PC-9 (cell line): ENCODE results near the gene RHBDD2. TPM values are rescaled to one million over a fixed set of nuclear protein-coding genes. Genes with fewer than 3 reads are reported as not detected.
"Not testable (repeated sequence)": the region's sequence is repeated elsewhere in the genome, so short reads cannot be mapped to it uniquely, and the experiment has no call there.

ENCODE experiments used
- BruUV-seq: library from RNA; stranded (reverse); fragments of 400-500 nt; replicated peaks from 2 replicates; lab custom pipeline; 2021; lab: Mats Ljungman, UMichigan
- CTCF ChIA-PET: fragments of 300-600 bp; sonication (Branson Sonifier 250); formaldehyde crosslinking; loops from one replicate; lab custom pipeline; 2022; ENCODE audit warnings: antibody characterized with exemption; lab: Charles Lee
- POLR2A ChIA-PET: fragments of 300-600 bp; sonication (Branson Sonifier 250); formaldehyde crosslinking; loops from one replicate; lab custom pipeline; 2022; ENCODE audit warnings: antibody characterized with exemption; ENCODE audit not compliant: unreplicated experiment; lab: Charles Lee
- DNase-seq, 2 experiments: peaks; one replicate each; pipeline versions ENCODE4 v3.0.0 to v3.0.0-alpha.2; 2015 to 2022; ENCODE audit warnings: mixed read lengths in 1 of 2
- H2AFZ ChIP-seq: fragments of 200-600 bp; sonication (generic); 2 replicates; pipeline ENCODE4 v1.8.1; 2017; ENCODE audit warnings: antibody characterized with exemption
- H3F3A ChIP-seq: fragments of 200-600 bp; sonication (generic); 2 replicates; pipeline ENCODE4 v1.8.1; 2017; ENCODE audit warnings: antibody characterized with exemption, mild to moderate bottlenecking, low read depth; ENCODE audit not compliant: insufficient read depth
- H3K27ac ChIP-seq: fragments of 200-600 bp; sonication (generic); 2 replicates; pipeline ENCODE4 v1.6.1; 2016; ENCODE audit warnings: mixed run types
- H3K27me3 ChIP-seq: fragments of 200-600 bp; sonication (generic); 2 replicates; pipeline ENCODE4 v1.6.1; 2016; ENCODE audit warnings: low read depth, mixed run types; ENCODE audit not compliant: insufficient read depth
- H3K36me3 ChIP-seq: fragments of 200-600 bp; sonication (generic); 2 replicates; pipeline ENCODE4 v1.6.1; 2016; ENCODE audit warnings: low read depth, mixed run types
- H3K4me1 ChIP-seq: fragments of 200-600 bp; sonication (generic); replicated peaks from 2 replicates; pipeline ENCODE4 v1.6.1; 2016; ENCODE audit warnings: mixed run types; ENCODE audit not compliant: insufficient read depth
- H3K4me2 ChIP-seq: fragments of 200-600 bp; sonication (generic); 2 replicates; pipeline ENCODE4 v1.6.1; 2017; ENCODE audit warnings: mixed run types
- H3K4me3 ChIP-seq: fragments of 200-600 bp; sonication (generic); 2 replicates; pipeline ENCODE4 v1.6.1; 2016; ENCODE audit warnings: mixed run types
- H3K79me2 ChIP-seq: fragments of 200-600 bp; sonication (generic); 2 replicates; pipeline ENCODE4 v1.6.1; 2017; ENCODE audit warnings: low read depth, mixed run types
- H3K9me2 ChIP-seq: fragments of 200-600 bp; sonication (generic); 2 replicates; pipeline ENCODE4 v1.8.1; 2017; ENCODE audit warnings: mild to moderate bottlenecking; ENCODE audit not compliant: insufficient read depth
- H3K9me3 ChIP-seq: fragments of 200-600 bp; sonication (generic); 2 replicates; pipeline ENCODE4 v1.8.1; 2016; ENCODE audit warnings: low read depth; ENCODE audit not compliant: insufficient read depth
- H4K20me1 ChIP-seq: fragments of 200-600 bp; sonication (generic); 2 replicates; pipeline ENCODE4 v1.8.1; 2017; ENCODE audit not compliant: insufficient read depth
- CTCF ChIP-seq: fragments of 200-600 bp; sonication (generic); conservative IDR thresholded peaks from 2 replicates; pipeline ENCODE4 v1.6.1; 2017; ENCODE audit warnings: mixed run types, antibody characterized with exemption, mild to moderate bottlenecking, moderate library complexity
- EZH2 ChIP-seq: fragments of 200-600 bp; sonication (generic); IDR thresholded peaks from 2 replicates; pipeline ENCODE4 v1.8.0; 2017; ENCODE audit warnings: antibody characterized with exemption, low read depth
- intact Hi-C: fragments of 100-400 bp; cut with micrococcal nuclease; formaldehyde crosslinking; loops from one replicate; pipeline ENCODE4 v1.10.0; 2022; ENCODE audit not compliant: unreplicated experiment
- total RNA-seq: library from RNA; stranded (reverse); gene quantifications from 2 replicates; pipeline ENCODE4 v1.2.3, GENCODE V29; 2021

The RHBDD2 gene
- total RNA-seq, 1 experiment from 2014 or later: 71.7 TPM

GRCh38 chr7:75869776-75870379, 9.0 kb upstream of the RHBDD2 start:
- peak in 1 of 2 experiments; percentile 61 for DNase-seq
- TF ChIP-seq EZH2: no peak
- TF ChIP-seq CTCF: no peak
- no TSS peak for BruUV-seq
- POLR2A ChIA-PET: interaction anchor here (0.7 kb wide), 1 partner anchor 482 kb away, joined by 3 read pairs; no protein-coding TSS in a partner anchor
- intact Hi-C loops: loop anchor here (5.0 kb wide), 1 partner anchor 122 kb away; the partner anchor contains the start of gene TMEM120A
- H3K27me3 ChIP-seq: no peaks in the 10 kb centered on the region
- peaks cover 4% of the 10 kb centered on the region; the same call in 1 of the 2 replicates for H3F3A ChIP-seq
- no peaks in the 10 kb centered on the region for H3K36me3 ChIP-seq
- no peak overlapping the region for H3K4me3 ChIP-seq
- H3K79me2 ChIP-seq: no peaks in the 10 kb centered on the region
- H3K9me2 ChIP-seq: no peaks in the 10 kb centered on the region
- H3K4me2 ChIP-seq: no peak overlapping the region
- H3K4me1 ChIP-seq: peaks cover 13% of the 10 kb centered on the region
- CTCF ChIA-PET: no interaction called here
- no peaks in the 10 kb centered on the region for H4K20me1 ChIP-seq
- H3K27ac ChIP-seq: no peak overlapping the region
- H3K9me3 ChIP-seq: no peaks in the 10 kb centered on the region
- H2AFZ ChIP-seq: no peak overlapping the region

- Histone ChIP-seq H3K36me3 (no peaks in the 10 kb centered on the region), H3F3A (peaks cover 4% of the 10 kb centered on the region; the same call in 1 of the 2 replicates), H3K27me3 (no peaks in the 10 kb centered on the region), H3K4me3 (no peak overlapping the region), H2AFZ (no peak overlapping the region), H4K20me1 (no peaks in the 10 kb centered on the region), H3K4me2 (no peak overlapping the region), H3K79me2 (no peaks in the 10 kb centered on the region), H3K9me3 (no peaks in the 10 kb centered on the region), H3K9me2 (no peaks in the 10 kb centered on the region), H3K4me1 (peaks cover 13% of the 10 kb centered on the region), H3K27ac (no peak overlapping the region)
- intact Hi-C loops: no loop called here
- TF ChIP-seq EZH2 (no peak), CTCF (no peak)
- BruUV-seq: no TSS peak
- CTCF ChIA-PET: no interaction called here
- POLR2A ChIA-PET: interaction anchor here (0.6 kb wide), 1 partner anchor 477 kb away, joined by 15 read pairs; no protein-coding TSS in a partner anchor
- DNase-seq: no peak
These were observed 8.2 kb upstream of the RHBDD2 start for GRCh38 chr7:75870557-75871161.

GRCh38 chr7:75872073-75872782, 6.6 kb upstream of the RHBDD2 start:
- peaks cover 7% of the 10 kb centered on the region for H3K4me1 ChIP-seq
- H4K20me1 ChIP-seq: no peaks in the 10 kb centered on the region
- ChIA-PET POLR2A (interaction anchor here (0.9 kb wide), 1 partner anchor 175 kb away, joined by 5 read pairs; the partner anchor contains the start of gene STYXL1), CTCF (no interaction called here)
- intact Hi-C loops: no loop called here
- H3K4me3 ChIP-seq: no peak overlapping the region
- no peak for DNase-seq
- no peaks in the 10 kb centered on the region for H3K79me2 ChIP-seq
- no peak overlapping the region for H3K4me2 ChIP-seq
- no peak overlapping the region for H2AFZ ChIP-seq
- peaks cover 4% of the 10 kb centered on the region; the same call in 1 of the 2 replicates for H3F3A ChIP-seq
- no peaks in the 10 kb centered on the region for H3K27me3 ChIP-seq
- no peak for TF ChIP-seq CTCF
- TF ChIP-seq EZH2: no peak
- no peaks in the 10 kb centered on the region for H3K36me3 ChIP-seq
- H3K9me2 ChIP-seq: no peaks in the 10 kb centered on the region
- H3K27ac ChIP-seq: no peak overlapping the region
- no TSS peak for BruUV-seq
- no peaks in the 10 kb centered on the region for H3K9me3 ChIP-seq

GRCh38 chr7:75874180-75874579, 4.7 kb upstream of the RHBDD2 start:
- H2AFZ ChIP-seq, H3K27ac ChIP-seq, H3K4me3 ChIP-seq, H3K79me2 ChIP-seq, H3F3A ChIP-seq, BruUV-seq, H3K27me3 ChIP-seq, H3K4me2 ChIP-seq, H3K36me3 ChIP-seq, DNase-seq, intact Hi-C loops, H3K9me3 ChIP-seq, POLR2A ChIA-PET, H3K9me2 ChIP-seq, H4K20me1 ChIP-seq: not testable (repeated sequence)
- H3K4me1 ChIP-seq: peaks cover 11% of the 10 kb centered on the region
- CTCF ChIA-PET: interaction anchor here (0.7 kb wide), 1 partner anchor 40 kb away, joined by 22 read pairs; no protein-coding TSS in a partner anchor
